AG09309 (cell line): ENCODE measurements around the gene MBLAC1.

ENCODE experiments used
- DNase-seq: peaks from one replicate; pipeline ENCODE4 v3.0.0-alpha.2; 2010; ENCODE audit warnings: low read depth
- H3K4me3 ChIP-seq: 2 replicates; pipeline ENCODE4 v1.5.1; 2011; ENCODE audit warnings: mild to moderate bottlenecking, low read depth, low read length, moderate library complexity; ENCODE audit not compliant: control insufficient read depth
- CTCF ChIP-seq: IDR thresholded peaks from 2 replicates; pipeline ENCODE4 v1.5.1; 2011; ENCODE audit warnings: mild to moderate bottlenecking, low read depth, low read length, inconsistent platforms; ENCODE audit not compliant: insufficient read depth, control insufficient read depth; ENCODE audit errors: missing control alignments

The MBLAC1 gene

DNA sequence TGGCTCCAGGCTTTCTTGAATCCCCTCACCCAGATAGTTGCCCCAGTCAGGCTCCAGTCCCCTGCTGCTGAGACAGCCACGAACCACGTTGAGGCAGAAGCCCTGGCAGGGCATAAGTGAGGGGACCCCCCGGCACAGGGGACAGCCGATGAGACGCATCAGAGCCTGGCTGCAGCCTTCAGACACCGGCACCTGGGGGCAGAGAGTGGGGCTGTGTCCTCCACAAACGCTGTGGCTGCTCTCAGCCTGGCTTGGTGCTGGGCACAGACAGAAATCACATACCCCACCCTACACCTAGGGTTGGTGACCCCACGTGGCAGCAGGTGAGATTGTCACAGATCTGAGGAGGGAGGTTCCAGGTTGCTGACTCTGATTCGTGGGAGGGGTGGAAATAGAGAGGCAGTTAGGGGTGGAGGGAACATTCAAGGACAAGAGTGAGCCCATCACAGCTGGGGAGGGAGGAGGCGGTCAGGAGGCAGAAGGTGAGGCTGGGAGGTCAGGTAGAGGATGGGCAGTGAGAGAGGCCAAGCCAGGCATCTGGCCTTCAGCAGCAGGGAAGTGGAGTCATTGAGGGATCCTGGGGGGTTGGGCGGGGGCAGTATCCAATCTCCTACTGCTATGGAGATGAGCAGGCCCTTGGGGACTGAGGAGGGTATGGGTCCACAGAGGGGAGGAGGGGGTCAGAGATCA lies 47.2 kb downstream of the MBLAC1 start:
- TF ChIP-seq CTCF: no peak
- no peak for DNase-seq
- H3K4me3 ChIP-seq: no peak overlapping the region

GRCh38 chr7:100174582-100174981 lies 47.8 kb downstream of the MBLAC1 start:
- DNase-seq: no peak
- no peak overlapping the region for H3K4me3 ChIP-seq
- no peak for TF ChIP-seq CTCF

GRCh38 chr7:100175296-100175935 lies 48.6 kb downstream of the MBLAC1 start:
- no peak overlapping the region for H3K4me3 ChIP-seq
- no peak for TF ChIP-seq CTCF
- DNase-seq: no peak

DNA sequence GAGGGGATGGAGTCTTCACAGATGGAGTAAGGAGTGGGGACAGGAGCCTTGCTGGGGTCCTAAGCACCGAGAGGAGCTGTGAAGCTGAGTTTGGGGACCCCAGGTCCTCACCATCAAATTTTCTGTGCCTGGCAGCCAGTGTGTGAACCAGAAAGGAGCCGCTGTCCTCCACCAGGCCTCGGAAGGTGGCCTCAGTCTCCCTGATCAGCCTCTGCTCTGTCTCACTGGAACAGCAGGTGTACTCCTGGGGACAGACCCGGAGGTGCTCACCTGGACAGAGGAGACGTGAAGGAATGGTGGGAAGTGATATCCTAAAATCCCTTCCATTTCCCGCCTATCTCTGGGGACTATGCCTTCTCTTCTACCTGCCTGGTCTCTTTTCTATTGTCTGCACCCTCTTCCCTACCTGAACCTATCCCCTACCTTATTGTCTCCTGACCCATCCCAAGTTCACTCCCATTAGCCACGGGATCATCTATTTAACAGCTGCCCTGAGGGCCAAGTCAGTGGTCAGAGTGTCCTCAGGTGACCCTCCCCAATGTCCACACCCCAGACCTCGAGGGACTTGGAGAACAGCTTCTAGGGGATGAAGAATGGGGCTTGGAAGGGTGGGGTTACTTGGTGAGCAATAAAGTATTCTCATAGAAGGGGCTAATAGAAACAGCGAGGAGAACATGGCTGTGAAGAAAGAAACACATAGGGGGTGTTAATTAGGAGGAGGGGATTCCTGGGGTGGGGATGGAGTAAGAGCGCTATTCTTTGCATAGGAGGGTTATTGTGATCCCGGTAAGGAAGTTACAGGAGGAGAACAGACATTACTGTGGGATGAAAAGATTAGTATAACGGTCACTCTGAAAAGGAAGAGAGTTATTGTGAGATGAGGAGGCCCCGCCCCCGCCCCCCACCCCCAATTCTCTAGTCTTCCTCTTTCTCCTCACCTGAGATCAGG lies 49.6 kb downstream of the MBLAC1 start:
- TF ChIP-seq CTCF: no peak
- H3K4me3 ChIP-seq: peak overlapping the region; percentile 78
- DNase-seq: no peak

DNA sequence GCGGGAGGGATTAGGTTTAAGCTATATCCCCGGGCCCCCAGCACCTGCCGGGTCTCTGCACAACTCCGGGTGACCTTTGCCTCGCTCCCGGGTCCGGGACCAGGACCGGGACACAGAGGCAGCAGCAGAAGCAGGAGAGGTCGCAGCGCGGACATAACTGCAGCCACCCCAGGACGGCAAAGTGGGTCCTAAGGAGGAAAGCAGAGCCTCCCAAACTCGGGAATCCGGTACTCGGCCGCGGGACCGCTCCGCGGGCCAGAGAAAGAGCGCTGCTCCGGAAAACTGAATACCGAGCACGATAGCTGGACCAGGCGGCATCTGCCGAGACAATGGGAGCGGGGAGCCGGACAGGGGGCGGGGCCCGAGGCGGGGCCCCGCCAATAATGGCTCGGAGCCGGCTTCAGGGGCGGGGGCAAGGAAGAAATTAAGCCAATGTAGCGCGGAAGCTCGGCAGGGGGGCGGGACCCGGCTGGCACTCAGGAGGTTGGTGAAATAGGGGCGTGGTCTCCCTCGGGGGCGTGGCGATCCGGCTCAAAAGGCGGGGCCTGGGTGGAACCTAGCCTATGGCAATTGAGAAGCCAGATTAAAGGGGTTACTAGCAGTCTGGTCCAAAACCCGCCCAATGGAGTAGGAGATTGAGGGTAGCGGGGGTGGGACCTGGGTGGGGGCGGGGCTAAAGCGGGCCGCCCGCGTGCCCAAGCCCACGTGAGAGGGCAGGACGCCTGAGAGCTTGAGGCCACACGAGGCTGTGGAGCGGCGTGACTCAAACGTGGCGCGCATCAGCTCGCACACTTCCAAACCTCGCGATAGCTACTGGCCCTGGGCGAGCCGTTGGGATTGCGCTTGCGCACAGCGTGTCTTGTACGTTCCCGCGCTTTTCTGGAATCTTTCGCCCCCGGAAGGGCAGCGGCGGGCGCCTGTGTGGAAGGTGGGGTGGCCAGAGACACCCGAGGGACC lies 50.6 kb downstream of the MBLAC1 start, which contains the start of the genes GPC2 and STAG3:
Gene GPC2, minus strand, starts transcription at position 337 of the 957 bp plus-strand sequence. Its CDS starts 182 bp downstream, at position 155.
Gene STAG3, plus strand, starts transcription at position 874 of the 957 bp plus-strand sequence. CDS start 2,639 bp downstream, outside the sequence.
- peak; percentile 76 for DNase-seq
- no peak for TF ChIP-seq CTCF
- peak within 1 kb of the TSS; percentile 78 for H3K4me3 ChIP-seq
